H1 (cell line): ENCODE measurements around the gene PDSS1. TPM values are rescaled to one million over a fixed set of nuclear protein-coding genes. Genes with fewer than 3 reads are reported as not detected.

Experiments used
- ATF3 ChIP-seq: IDR thresholded peaks from 2 replicates; pipeline ENCODE4 v1.6.1; 2011; ENCODE audit warnings: low read depth, mild to moderate bottlenecking, low read length; ENCODE audit not compliant: insufficient read depth
- CEBPB ChIP-seq: IDR thresholded peaks from 2 replicates; pipeline ENCODE4 v1.6.1; 2012; ENCODE audit warnings: low read depth, low read length
- SAP30 ChIP-seq: fragments of 300-600 bp; sonication (generic); IDR thresholded peaks from 2 replicates; pipeline ENCODE4 v1.7.1; 2012; ENCODE audit warnings: low read length, moderate library complexity, mild to moderate bottlenecking, inconsistent platforms; ENCODE audit not compliant: insufficient read depth, insufficient replicate concordance
- polyA plus RNA-seq, 7 experiments: library from polyadenylated mRNA; depleted of rRNA in 3 of 7; stranded (reverse) in 5 of 7; unstranded in 2 of 7; fragments of >200 nt in 5 of 7; fragments of 200-250 nt in 2 of 7; gene quantifications; 1 replicate in 5 of 7; 2 replicates in 1 of 7; 4 replicates in 1 of 7; pipeline versions ENCODE4 v1.2.1 to v1.2.3, GENCODE V29; 2011 to 2013; ENCODE audit warnings: missing spikeins in 2 of 7, mixed read lengths in 2 of 7
- total RNA-seq: library from RNA; stranded (reverse); fragmentation: NEBNext Ultra II Directional; extraction: Animal tissue kit (Norgen Biotek cat#: 25700); gene quantifications from 2 replicates; pipeline ENCODE4 v1.2.1, GENCODE V29; 2021
- TF ChIP-seq, protein P1 (sequence below), 3 experiments: IDR thresholded peaks; 1 replicate in 2 of 3; 2 replicates in 1 of 3; pipeline versions ENCODE4 v1.5.1 to v1.6.1; 2011; ENCODE audit warnings: low read length in 3 of 3, mild to moderate bottlenecking in 3 of 3, inconsistent platforms in 2 of 3, low read depth in 1 of 3, moderate library complexity in 1 of 3; ENCODE audit not compliant: insufficient read depth in 1 of 3; ENCODE audit errors: control extremely low read depth in 1 of 3

PDSS1 gene
- total and polyA plus RNA-seq, 2 of the 8 experiments (the other 6 are each of a cell fraction or from before 2014, with no cell fraction given): 21.3 to 26.0 TPM

DNA sequence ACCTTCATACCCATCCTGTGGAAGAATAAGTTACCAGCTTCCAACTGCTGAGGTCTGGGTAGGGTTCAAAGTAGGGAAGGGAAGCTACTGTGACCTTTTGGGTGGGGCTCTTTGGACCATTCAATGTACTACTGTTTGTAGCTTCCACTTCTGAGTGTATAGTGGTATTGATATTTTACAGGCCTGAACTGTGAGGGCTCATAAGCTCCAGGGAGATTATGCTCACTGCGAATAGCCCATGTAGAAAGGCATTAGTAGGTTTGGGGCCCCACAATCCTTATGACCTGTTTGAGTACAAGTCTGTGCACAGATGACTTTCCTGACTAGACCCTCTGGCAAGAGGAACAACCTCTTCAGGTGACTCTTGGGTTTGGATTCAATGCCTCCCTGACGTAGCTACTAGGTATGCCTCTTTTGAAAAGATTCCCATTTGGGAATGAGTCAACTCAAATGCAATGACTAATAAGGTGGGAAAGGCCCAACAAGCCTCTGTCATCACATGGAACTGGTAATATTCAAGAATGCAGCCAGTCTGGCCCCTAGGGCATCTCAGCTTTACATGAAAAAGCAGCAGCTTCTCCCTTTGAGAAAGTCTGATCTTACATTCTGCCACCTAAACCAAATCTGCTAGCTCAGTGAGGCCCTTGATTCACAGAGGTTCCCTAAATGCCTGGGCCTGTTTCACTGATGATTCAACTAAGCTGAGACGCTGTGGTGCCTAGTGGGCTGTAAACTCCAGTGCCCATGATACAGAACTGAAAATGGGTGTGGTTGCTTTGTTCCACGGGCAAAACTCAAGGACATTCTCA, 83.5 kb downstream of the PDSS1 start (continued):
- TF ChIP-seq ATF3: no peak
- TF ChIP-seq, protein P1, sequence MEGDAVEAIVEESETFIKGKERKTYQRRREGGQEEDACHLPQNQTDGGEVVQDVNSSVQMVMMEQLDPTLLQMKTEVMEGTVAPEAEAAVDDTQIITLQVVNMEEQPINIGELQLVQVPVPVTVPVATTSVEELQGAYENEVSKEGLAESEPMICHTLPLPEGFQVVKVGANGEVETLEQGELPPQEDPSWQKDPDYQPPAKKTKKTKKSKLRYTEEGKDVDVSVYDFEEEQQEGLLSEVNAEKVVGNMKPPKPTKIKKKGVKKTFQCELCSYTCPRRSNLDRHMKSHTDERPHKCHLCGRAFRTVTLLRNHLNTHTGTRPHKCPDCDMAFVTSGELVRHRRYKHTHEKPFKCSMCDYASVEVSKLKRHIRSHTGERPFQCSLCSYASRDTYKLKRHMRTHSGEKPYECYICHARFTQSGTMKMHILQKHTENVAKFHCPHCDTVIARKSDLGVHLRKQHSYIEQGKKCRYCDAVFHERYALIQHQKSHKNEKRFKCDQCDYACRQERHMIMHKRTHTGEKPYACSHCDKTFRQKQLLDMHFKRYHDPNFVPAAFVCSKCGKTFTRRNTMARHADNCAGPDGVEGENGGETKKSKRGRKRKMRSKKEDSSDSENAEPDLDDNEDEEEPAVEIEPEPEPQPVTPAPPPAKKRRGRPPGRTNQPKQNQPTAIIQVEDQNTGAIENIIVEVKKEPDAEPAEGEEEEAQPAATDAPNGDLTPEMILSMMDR (IDR thresholded peaks at IDR 0.05; ENCODE audit: control extremely low read depth in 1 of 3, insufficient read depth in 1 of 3, low read depth in 1 of 3, low read length in 3 of 3): no peak
- no peak for TF ChIP-seq CEBPB
- no peak for TF ChIP-seq SAP30
- TF ChIP-seq, all 59 proteins: peak for 0
